Transverse colon (tissue), 4 donors: ENCODE results near the gene ADCY6. TPM values are rescaled to one million over a fixed set of nuclear protein-coding genes. Genes with fewer than 3 reads are reported as not detected.
A peak's percentile ranks its signal among the peaks of the same experiment; 100 is the strongest.

Experiments
- DNase-seq: peaks from one replicate; pipeline ENCODE4 v3.0.0-alpha.2; 2019
- H3K27ac ChIP-seq, 4 donors: fragments of 200-600 bp; sonication (generic); 2 replicates each; pipeline ENCODE4 v1.5.1; 2016 to 2018; ENCODE audit warnings: inconsistent platforms in 4 of 4
- H3K27me3 ChIP-seq: fragments of 200-600 bp; sonication (generic); 2 replicates; pipeline ENCODE4 v1.5.1; 2017; ENCODE audit warnings: inconsistent platforms
- H3K36me3 ChIP-seq, 4 donors: fragments of 200-600 bp; sonication (generic); 2 replicates each; pipeline ENCODE4 v1.5.1; 2017 to 2019; ENCODE audit warnings: inconsistent platforms in 4 of 4
- H3K4me1 ChIP-seq, 4 donors: fragments of 200-600 bp; sonication (generic); 2 replicates each; pipeline ENCODE4 v1.5.1; 2017 to 2020; ENCODE audit warnings: inconsistent platforms in 4 of 4
- H3K4me3 ChIP-seq, 4 donors: fragments of 200-600 bp; sonication (generic); 1 replicate in 1 of 4; 2 replicates in 3 of 4; pipeline versions ENCODE4 v1.5.1 to v1.6.1; 2017 to 2019; ENCODE audit warnings: inconsistent platforms in 4 of 4
- H3K9me3 ChIP-seq, 2 donors: fragments of 200-600 bp; sonication (generic); 2 replicates each; pipeline ENCODE4 v1.5.1; 2017 to 2019; ENCODE audit warnings: inconsistent platforms in 2 of 2
- EP300 ChIP-seq: sonication (generic); formaldehyde crosslinking; IDR thresholded peaks from one replicate; pipeline ENCODE4 v1.6.1; 2017; ENCODE audit warnings: antibody characterized with exemption, low read depth
- POLR2A ChIP-seq: fragments of 450-650 bp; IDR thresholded peaks from one replicate; pipeline ENCODE4 v1.6.1; 2016; ENCODE audit warnings: antibody characterized with exemption, mild to moderate bottlenecking, moderate library complexity
- POLR2AphosphoS5 ChIP-seq, 3 donors: sonication (generic); formaldehyde crosslinking; IDR thresholded peaks; one replicate each; pipeline ENCODE4 v1.6.1; 2016; ENCODE audit warnings: antibody characterized with exemption in 3 of 3
- WGBS, 2 donors: methylation state at CpG; one replicate each; pipeline ENCODE4 v1.1.5; 2018; ENCODE audit warnings: low coverage in 1 of 2; 5-methylcytosine and 5-hydroxymethylcytosine counted together
- in situ Hi-C, 4 donors: fragments of 200-750 bp; cut with MboI; loops; one replicate each; pipeline versions ENCODE4 v1.15.0 to v1.15.1; 2017; ENCODE audit warnings: low sequenced_read_pairs in 3 of 4, low pct_ligation_motif_present in 1 of 4, low pct_unique_long_range_greater_than_20kb in 1 of 4
- intact Hi-C: fragments of 100-400 bp; cut with DNase I; formaldehyde crosslinking; loops from one replicate; pipeline ENCODE4 v1.15.1; 2023; ENCODE audit warnings: low total_unique reads
- total RNA-seq, 4 donors: library from RNA; depleted of rRNA; stranded (reverse); fragments of >200 nt; gene quantifications; one replicate each; pipeline ENCODE4 v1.1.0, GENCODE V29; 2016
- TF ChIP-seq, protein P1 (sequence below), 5 experiments: fragments of 200-600 bp in 3 of 5; fragments of 450-650 bp in 2 of 5; sonication (generic) in 3 of 5; IDR thresholded peaks; 1 replicate in 2 of 5; 2 replicates in 3 of 5; pipeline ENCODE4 v1.5.1; 2016 to 2017; ENCODE audit warnings: antibody characterized with exemption in 5 of 5, inconsistent platforms in 3 of 5, mild to moderate bottlenecking in 2 of 5, moderate library complexity in 1 of 5

ADCY6 gene
- total RNA-seq, 4 donors from 2014 or later: 112 to 170 (median 115) TPM

DNA sequence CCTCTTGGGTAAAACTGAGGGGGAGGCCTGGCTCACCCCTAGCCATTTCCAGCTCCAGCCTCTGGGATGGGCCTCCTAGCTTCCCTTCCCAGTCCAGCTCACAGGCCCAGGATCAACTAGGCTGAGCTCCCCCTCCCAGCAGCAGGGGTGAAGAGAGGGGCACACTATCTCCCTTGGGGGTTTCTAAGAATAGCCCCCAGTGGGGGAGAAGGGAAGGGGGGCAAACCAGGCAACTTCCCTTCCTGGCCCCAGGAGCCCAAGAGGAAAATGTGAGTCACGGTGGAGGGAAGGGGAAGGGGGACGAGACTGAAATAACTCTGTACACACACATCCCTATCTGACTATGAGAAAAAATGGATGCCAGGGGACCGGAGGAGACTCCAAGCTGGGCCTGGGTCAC lies 9.0 kb downstream of the ADCY6 start:
- peaks cover 0 to 12% (median 0%) of the 10 kb centered on the region in 4 donors for H3K36me3 ChIP-seq
- H3K4me3 ChIP-seq: no peak overlapping the region
- WGBS, 2 donors: 18 to 46% methylated on average over 3 of the region's 3 CpGs
- intact Hi-C loops: no loop called here
- H3K27me3 ChIP-seq: no peaks in the 10 kb centered on the region
- H3K9me3 ChIP-seq: no peaks in the 10 kb centered on the region
- H3K27ac ChIP-seq: peak overlapping the region; percentile 56 to 75 (median 66)
- DNase-seq: no peak
- H3K4me1 ChIP-seq: peaks cover 26 to 35% (median 33%) of the 10 kb centered on the region in 4 donors
- TF ChIP-seq POLR2A (no peak), POLR2AphosphoS5 (IDR thresholded peaks at IDR 0.05) (no peak)
- in situ Hi-C loops: no loop called here

- in situ Hi-C loops: no loop called here
- Histone ChIP-seq H3K27me3 (no peaks in the 10 kb centered on the region), H3K36me3 (peaks cover 0 to 27% (median 9%) of the 10 kb centered on the region in 4 donors), H3K4me1 (peaks cover 26 to 35% (median 32%) of the 10 kb centered on the region in 4 donors), H3K9me3 (no peaks in the 10 kb centered on the region), H3K27ac (no peak overlapping the region), H3K4me3 (no peak overlapping the region)
- DNase-seq: no peak
- TF ChIP-seq, protein P1, sequence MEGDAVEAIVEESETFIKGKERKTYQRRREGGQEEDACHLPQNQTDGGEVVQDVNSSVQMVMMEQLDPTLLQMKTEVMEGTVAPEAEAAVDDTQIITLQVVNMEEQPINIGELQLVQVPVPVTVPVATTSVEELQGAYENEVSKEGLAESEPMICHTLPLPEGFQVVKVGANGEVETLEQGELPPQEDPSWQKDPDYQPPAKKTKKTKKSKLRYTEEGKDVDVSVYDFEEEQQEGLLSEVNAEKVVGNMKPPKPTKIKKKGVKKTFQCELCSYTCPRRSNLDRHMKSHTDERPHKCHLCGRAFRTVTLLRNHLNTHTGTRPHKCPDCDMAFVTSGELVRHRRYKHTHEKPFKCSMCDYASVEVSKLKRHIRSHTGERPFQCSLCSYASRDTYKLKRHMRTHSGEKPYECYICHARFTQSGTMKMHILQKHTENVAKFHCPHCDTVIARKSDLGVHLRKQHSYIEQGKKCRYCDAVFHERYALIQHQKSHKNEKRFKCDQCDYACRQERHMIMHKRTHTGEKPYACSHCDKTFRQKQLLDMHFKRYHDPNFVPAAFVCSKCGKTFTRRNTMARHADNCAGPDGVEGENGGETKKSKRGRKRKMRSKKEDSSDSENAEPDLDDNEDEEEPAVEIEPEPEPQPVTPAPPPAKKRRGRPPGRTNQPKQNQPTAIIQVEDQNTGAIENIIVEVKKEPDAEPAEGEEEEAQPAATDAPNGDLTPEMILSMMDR (IDR thresholded peaks at IDR 0.05): no peak
- TF ChIP-seq EP300 (no peak), POLR2AphosphoS5 (IDR thresholded peaks at IDR 0.05) (no peak), POLR2A (no peak)
- intact Hi-C loops: no loop called here
- WGBS, 2 donors: 85 to 100% methylated on average over 2 to 16 of the region's 16 CpGs
These were observed 11.1 kb downstream of the ADCY6 start for GRCh38 chr12:48777501-48778400.

DNA sequence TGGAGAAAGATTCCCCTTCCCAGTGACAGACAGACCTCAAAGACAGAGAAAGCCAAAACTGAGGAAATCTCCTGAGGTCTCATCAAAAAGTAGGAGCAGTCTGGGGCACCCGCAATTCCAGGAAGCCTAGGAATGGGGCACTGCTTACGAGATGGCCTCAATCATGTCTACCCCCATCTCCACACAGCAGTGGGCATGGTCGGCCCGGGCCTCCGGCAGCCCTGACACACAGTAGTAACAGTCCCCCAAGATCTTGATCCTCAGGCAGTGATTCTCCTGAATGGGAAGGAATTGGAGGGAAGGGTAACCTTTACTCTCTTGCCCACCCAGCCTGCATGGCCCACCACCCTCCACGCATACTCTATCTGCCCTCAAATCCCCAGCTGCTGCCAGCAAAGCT lies 11.9 kb downstream of the ADCY6 start:
- DNase-seq: no peak
- in situ Hi-C loops: no loop called here
- Histone ChIP-seq H3K27me3 (no peaks in the 10 kb centered on the region), H3K4me1 (peaks cover 24 to 28% (median 25%) of the 10 kb centered on the region in 4 donors), H3K4me3 (no peak overlapping the region), H3K36me3 (peaks cover 0 to 33% (median 13%) of the 10 kb centered on the region in 4 donors), H3K27ac (no peak overlapping the region), H3K9me3 (no peaks in the 10 kb centered on the region)
- 82 to 92% methylated on average over 4 to 6 of the region's 6 CpGs for WGBS, 2 donors
- TF ChIP-seq EP300 (no peak), POLR2AphosphoS5 (IDR thresholded peaks at IDR 0.05) (no peak), POLR2A (no peak)
- TF ChIP-seq, protein P1 (IDR thresholded peaks at IDR 0.05): no peak
- intact Hi-C loops: no loop called here

- TF ChIP-seq POLR2AphosphoS5 (IDR thresholded peaks at IDR 0.05) (no peak), POLR2A (no peak), EP300 (no peak)
- TF ChIP-seq, protein P1 (IDR thresholded peaks at IDR 0.05): no peak
- no peak overlapping the region for H3K4me3 ChIP-seq
- in situ Hi-C loops (no loop called here), intact Hi-C loops (no loop called here)
- WGBS, 2 donors: 95% methylated on average over 29 of the region's 29 CpGs; no CpG with 5 or more reads in 1 of the 2 donors
- H3K36me3 ChIP-seq: peaks cover 0 to 37% (median 17%) of the 10 kb centered on the region in 4 donors
- no peaks in the 10 kb centered on the region for H3K27me3 ChIP-seq
- H3K4me1 ChIP-seq: peaks cover 15 to 20% (median 17%) of the 10 kb centered on the region in 4 donors
- DNase-seq: no peak
- no peak overlapping the region for H3K27ac ChIP-seq
- H3K9me3 ChIP-seq: no peaks in the 10 kb centered on the region
These were observed 12.8 kb downstream of the ADCY6 start for GRCh38 chr12:48775991-48776649.
